ENCODE results near the gene SRSF9.
"Not testable (repeated sequence)": the region's sequence is repeated elsewhere in the genome, so short reads cannot be mapped to it uniquely, and the experiment has no call there.

The SRSF9 gene

DNA sequence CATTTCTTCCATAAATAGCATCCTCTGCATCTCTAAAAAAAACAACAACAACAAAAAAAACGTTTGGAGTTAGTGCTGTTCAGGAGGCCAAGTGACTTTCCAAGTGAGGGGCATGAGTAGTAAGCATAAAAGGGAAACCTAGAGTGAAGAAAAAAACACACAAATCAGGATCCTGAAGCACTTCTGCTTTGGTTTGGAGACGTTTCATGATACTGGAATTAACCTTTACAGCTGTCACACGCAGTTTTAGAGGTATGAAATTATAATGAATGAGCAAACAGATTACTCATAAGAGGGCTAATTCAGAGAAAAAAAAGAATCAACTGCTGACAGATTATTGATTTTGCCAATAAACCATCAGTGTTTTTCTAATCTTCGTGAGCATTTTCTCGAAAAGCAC is 3.8 kb downstream of the SRSF9 start:
- Histone ChIP-seq H3K4me1 (ENCODE audit: control insufficient read depth, insufficient read depth, low read length) (peaks cover 25% of the 10 kb centered on the region), H3K27me3 (replicated peaks; ENCODE audit: control insufficient read depth, insufficient read depth, low read length) (no peaks in the 10 kb centered on the region), H3K4me3 (ENCODE audit: low read length) (no peak overlapping the region), H3K9ac (ENCODE audit: low read length) (peak overlapping the region; percentile 38), H3K9me3 (ENCODE audit: control insufficient read depth, low read length) (no peaks in the 10 kb centered on the region), H3K36me3 (ENCODE audit: control insufficient read depth, insufficient read depth, low read length, severe bottlenecking) (peaks cover 57% of the 10 kb centered on the region)
- DNase-seq (ENCODE audit: low read depth) = no peak

DNA sequence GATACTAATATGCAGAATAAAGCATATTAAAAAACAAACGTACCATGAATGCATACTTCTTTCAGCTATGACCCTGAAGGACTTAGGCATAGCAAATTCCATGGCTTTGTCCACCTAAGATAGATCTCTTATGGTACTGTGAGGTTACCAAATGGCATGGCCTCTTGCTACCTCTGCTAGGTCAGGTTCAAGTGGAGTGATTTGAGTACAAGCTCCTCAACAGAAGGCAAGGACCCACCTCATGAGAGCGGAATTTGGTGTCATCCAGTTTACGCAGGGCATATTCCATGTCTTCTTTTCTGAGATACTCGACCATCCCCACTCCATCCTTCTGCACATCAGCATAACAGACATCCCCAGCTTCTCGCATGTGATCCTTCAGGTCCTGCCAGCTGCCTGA is 5.8 kb downstream of the SRSF9 start:
- Histone ChIP-seq H3K36me3 (ENCODE audit: control insufficient read depth, insufficient read depth, low read length, severe bottlenecking) (peaks cover 73% of the 10 kb centered on the region), H3K27me3 (replicated peaks; ENCODE audit: control insufficient read depth, insufficient read depth, low read length) (no peaks in the 10 kb centered on the region)
- DNase-seq (ENCODE audit: low read depth) = no peak

DNA sequence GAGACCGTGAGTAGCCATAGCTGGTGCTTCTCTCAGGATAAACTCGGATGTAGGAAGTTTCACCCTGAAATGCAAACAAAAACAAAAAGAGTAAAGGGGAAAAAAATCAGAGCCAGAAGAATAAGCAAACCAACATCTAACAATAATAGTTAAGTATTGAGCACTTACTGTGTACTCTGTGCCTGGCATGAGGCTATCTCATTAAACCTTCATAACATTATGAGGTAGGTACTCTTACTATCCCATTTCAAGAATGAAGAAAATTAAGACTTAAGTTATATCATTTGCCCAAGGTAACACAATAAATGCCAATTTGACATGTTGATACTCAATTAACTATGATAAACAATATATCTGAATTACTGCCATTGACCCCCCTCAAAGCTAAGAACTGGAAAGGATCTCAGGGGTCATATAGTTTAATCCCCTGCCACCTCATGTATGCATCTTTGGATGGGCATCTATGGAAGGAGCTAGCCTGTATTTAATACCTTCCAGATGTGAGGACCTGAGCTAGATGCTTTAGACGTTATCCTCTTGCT is 7.4 kb downstream of the SRSF9 start:
- no peak for DNase-seq (ENCODE audit: low read depth)
- H3K4me3 ChIP-seq (ENCODE audit: low read length) = no peak overlapping the region
- no peaks in the 10 kb centered on the region for H3K9me3 ChIP-seq (ENCODE audit: control insufficient read depth, low read length)
- peaks cover 86% of the 10 kb centered on the region for H3K36me3 ChIP-seq (ENCODE audit: control insufficient read depth, insufficient read depth, low read length, severe bottlenecking)
- no peak overlapping the region for H3K9ac ChIP-seq (ENCODE audit: low read length)
- H3K27me3 ChIP-seq (replicated peaks; ENCODE audit: control insufficient read depth, insufficient read depth, low read length) = no peaks in the 10 kb centered on the region
- peaks cover 12% of the 10 kb centered on the region for H3K4me1 ChIP-seq (ENCODE audit: control insufficient read depth, insufficient read depth, low read length)

More for the DNA sequence above, 5.8 kb downstream of the SRSF9 start:
- Histone ChIP-seq H3K9ac (ENCODE audit: low read length) (no peak overlapping the region), H3K9me3 (ENCODE audit: control insufficient read depth, low read length) (no peaks in the 10 kb centered on the region), H3K4me1 (ENCODE audit: control insufficient read depth, insufficient read depth, low read length) (peaks cover 21% of the 10 kb centered on the region), H3K4me3 (ENCODE audit: low read length) (no peak overlapping the region)

DNA sequence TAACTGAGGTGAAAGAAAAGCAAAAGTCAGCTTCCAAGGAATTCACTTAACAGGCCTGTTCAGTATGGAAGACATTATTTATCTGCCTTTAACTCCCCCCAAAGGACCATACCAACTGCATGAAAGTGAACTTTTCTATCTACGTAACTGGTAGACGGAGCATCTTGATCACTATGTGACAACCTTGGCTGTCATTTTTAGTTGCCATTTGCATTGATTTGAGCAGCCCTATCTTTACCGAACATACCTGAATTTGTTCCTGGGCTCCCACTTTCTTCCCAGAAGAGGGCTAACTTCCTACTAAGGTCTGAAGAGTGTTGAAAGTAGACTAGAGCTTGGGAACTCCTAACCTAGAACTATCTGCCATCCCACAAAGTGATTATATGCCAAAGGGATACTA is 9.4 kb downstream of the SRSF9 start:
- no peaks in the 10 kb centered on the region for H3K9me3 ChIP-seq (ENCODE audit: control insufficient read depth, low read length)
- H3K36me3 ChIP-seq (ENCODE audit: control insufficient read depth, insufficient read depth, low read length, severe bottlenecking) = peaks cover 87% of the 10 kb centered on the region
- no peak for DNase-seq (ENCODE audit: low read depth)
- H3K4me3 ChIP-seq (ENCODE audit: low read length) = no peak overlapping the region
- no peaks in the 10 kb centered on the region for H3K27me3 ChIP-seq (replicated peaks; ENCODE audit: control insufficient read depth, insufficient read depth, low read length)
- no peak overlapping the region for H3K9ac ChIP-seq (ENCODE audit: low read length)
- H3K4me1 ChIP-seq (ENCODE audit: control insufficient read depth, insufficient read depth, low read length) = no peaks in the 10 kb centered on the region

DNA sequence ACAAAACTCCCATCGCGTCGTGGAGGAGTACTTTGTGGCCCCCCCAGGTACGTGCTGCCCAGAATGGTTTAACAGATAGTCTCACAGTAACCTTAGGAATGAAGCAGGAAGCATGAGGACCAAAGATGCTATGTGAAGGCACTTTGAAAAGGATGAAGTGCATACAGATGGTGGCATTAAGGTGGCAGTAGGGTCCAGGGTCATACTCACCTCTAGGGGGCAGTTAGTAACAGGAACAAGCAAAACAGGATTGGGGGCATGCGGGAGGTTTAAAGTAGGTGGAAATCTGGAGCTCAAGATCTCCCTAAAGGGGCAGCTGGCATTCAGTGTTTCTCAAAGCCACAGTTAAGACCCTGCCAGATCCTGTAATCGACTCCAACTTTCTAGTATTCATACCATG is 12.4 kb downstream of the SRSF9 start:
- H3K27me3 ChIP-seq (replicated peaks; ENCODE audit: control insufficient read depth, insufficient read depth, low read length) = no peaks in the 10 kb centered on the region
- H3K36me3 ChIP-seq (ENCODE audit: control insufficient read depth, insufficient read depth, low read length, severe bottlenecking) = peaks cover 75% of the 10 kb centered on the region
- H3K4me3 ChIP-seq (ENCODE audit: low read length) = no peak overlapping the region
- no peaks in the 10 kb centered on the region for H3K4me1 ChIP-seq (ENCODE audit: control insufficient read depth, insufficient read depth, low read length)
- no peak for DNase-seq (ENCODE audit: low read depth)
- H3K9me3 ChIP-seq (ENCODE audit: control insufficient read depth, low read length) = no peaks in the 10 kb centered on the region
- no peak overlapping the region for H3K9ac ChIP-seq (ENCODE audit: low read length)

DNA sequence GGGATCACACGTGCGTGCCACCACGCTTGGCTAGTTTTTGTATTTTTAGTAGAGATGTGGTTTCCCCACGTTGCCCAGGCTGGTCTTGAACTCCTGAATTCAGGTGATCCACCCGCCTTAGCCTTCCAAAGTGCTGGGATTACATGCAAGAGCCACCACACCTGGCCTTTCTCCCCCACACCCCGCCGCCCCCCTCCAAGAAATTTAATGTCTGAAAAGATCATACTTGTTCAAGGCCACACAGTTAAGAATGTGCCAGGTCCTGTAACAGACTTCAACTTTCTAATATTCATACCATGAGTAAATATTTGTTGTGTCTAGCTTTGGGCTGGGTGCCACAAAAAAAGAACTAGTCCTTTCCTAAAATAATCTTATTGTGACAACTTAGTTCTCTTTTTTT is 14.2 kb downstream of the SRSF9 start:
- Histone ChIP-seq H3K4me3 (ENCODE audit: low read length) (no peak overlapping the region), H3K9ac (ENCODE audit: low read length) (no peak overlapping the region), H3K27me3 (replicated peaks; ENCODE audit: control insufficient read depth, insufficient read depth, low read length) (no peaks in the 10 kb centered on the region), H3K9me3 (ENCODE audit: control insufficient read depth, low read length) (no peaks in the 10 kb centered on the region), H3K36me3 (ENCODE audit: control insufficient read depth, insufficient read depth, low read length, severe bottlenecking) (peaks cover 65% of the 10 kb centered on the region), H3K4me1 (ENCODE audit: control insufficient read depth, insufficient read depth, low read length) (no peaks in the 10 kb centered on the region)
- DNase-seq (ENCODE audit: low read depth) = no peak

DNA sequence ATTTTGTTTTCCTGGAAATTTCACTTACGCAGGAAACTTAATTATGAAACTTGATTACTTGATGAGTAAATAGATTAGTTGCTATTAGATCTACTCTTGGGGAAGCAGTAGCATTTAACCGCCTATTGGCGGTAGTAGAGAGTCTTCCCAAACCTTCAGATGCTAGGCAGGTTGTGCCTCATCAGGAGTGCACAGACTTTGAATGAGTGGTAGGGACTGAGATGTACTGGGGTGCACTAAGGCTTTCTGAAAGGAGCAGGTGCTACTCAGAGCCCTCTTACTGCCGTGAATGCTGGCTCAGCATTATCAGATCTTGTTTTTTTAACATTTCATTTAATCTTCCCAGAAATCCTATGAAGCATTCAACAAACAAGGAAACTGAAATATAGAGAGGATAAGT is 15.6 kb downstream of the SRSF9 start:
- DNase-seq (ENCODE audit: low read depth) = peak; percentile 47
- Histone ChIP-seq H3K9ac (ENCODE audit: low read length) (no peak overlapping the region), H3K36me3 (ENCODE audit: control insufficient read depth, insufficient read depth, low read length, severe bottlenecking) (peaks cover 58% of the 10 kb centered on the region), H3K4me1 (ENCODE audit: control insufficient read depth, insufficient read depth, low read length) (no peaks in the 10 kb centered on the region), H3K27me3 (replicated peaks; ENCODE audit: control insufficient read depth, insufficient read depth, low read length) (no peaks in the 10 kb centered on the region), H3K9me3 (ENCODE audit: control insufficient read depth, low read length) (no peaks in the 10 kb centered on the region), H3K4me3 (ENCODE audit: low read length) (no peak overlapping the region)

DNA sequence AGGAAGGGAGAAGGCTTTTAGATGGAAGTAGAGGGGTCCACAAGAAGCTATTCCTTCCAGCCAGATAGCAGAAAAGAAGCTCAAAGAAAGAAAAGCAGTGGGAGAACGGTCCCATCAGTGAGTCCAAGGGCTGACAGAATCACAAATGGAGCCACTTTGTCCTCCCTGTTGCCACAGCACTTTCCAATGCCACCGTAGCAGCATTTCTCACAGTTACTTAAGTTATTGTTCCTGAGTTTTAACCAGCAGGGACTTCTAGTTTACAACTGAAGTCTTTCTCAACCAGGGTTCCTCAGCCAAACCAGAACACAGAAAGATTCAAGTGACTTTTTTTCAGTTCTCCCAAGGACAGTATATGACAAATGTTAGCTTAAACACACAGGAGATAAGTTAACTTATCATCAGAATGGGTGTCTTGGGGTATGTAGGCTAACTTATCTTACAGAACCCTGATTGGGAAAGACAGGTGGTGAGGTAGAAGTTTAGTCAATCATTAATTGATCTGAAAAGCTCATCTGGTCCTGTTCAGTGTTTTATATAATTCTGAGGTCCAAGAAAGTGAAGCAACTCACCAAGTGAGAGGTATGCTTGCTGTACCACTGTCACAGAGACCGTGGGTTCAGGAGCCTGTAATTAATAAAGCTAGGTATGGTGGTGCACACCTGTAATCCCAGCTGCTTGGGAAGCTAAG is 16.3 kb downstream of the SRSF9 start:
- DNase-seq (ENCODE audit: low read depth) = no peak
- H3K4me1 ChIP-seq (ENCODE audit: control insufficient read depth, insufficient read depth, low read length) = no peaks in the 10 kb centered on the region
- no peaks in the 10 kb centered on the region for H3K9me3 ChIP-seq (ENCODE audit: control insufficient read depth, low read length)
- no peak overlapping the region for H3K9ac ChIP-seq (ENCODE audit: low read length)
- H3K4me3 ChIP-seq (ENCODE audit: low read length) = no peak overlapping the region
- H3K27me3 ChIP-seq (replicated peaks; ENCODE audit: control insufficient read depth, insufficient read depth, low read length) = no peaks in the 10 kb centered on the region
- H3K36me3 ChIP-seq (ENCODE audit: control insufficient read depth, insufficient read depth, low read length, severe bottlenecking) = peaks cover 51% of the 10 kb centered on the region

DNA sequence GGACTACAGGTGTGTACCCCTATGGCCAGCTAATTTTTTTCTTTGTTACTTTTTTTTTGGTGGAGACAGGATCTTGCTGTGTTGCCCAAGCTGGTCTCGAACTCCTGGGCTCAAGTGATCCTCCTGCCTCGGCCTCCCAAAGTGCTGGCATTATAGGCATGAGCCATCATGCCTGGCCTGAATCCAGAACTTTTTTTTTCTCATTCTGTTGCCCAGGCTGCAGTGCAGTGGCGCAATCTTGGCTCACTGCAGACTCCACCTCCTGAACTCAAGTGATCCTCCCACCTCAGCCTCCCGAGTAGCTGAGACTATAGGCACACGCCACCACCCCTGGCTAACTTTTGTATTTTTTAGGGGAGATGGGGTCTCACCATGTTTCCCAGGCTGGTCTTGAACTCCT is 17.0 kb downstream of the SRSF9 start:
- peaks cover 46% of the 10 kb centered on the region for H3K36me3 ChIP-seq (ENCODE audit: control insufficient read depth, insufficient read depth, low read length, severe bottlenecking)
- not testable (repeated sequence) for H3K4me3 ChIP-seq (ENCODE audit: low read length)

DNA sequence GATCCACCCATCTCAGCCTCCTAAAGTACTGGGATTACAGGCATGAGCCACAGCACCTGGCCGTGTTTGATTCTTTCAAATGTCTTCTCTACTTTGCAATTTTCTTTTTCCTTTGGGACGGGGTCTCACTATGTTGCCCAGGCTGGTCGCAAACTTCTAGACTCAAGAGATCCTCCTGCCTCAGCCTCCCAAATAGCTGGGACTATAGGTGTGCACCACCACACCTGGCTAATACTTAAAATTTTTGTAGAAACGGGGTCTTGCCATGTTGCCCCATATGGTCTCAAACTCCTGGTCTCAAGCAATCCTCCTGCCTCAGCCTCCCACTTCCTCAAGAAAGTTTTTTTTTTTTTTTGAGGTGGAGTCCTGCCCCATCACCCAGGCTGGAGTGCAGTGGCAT is 21.6 kb downstream of the SRSF9 start:
- Histone ChIP-seq H3K4me3 (ENCODE audit: low read length) (no peak overlapping the region), H3K9me3 (ENCODE audit: control insufficient read depth, low read length) (no peaks in the 10 kb centered on the region), H3K36me3 (ENCODE audit: control insufficient read depth, insufficient read depth, low read length, severe bottlenecking) (peaks cover 28% of the 10 kb centered on the region), H3K27me3 (replicated peaks; ENCODE audit: control insufficient read depth, insufficient read depth, low read length) (no peaks in the 10 kb centered on the region), H3K4me1 (ENCODE audit: control insufficient read depth, insufficient read depth, low read length) (peaks cover 20% of the 10 kb centered on the region), H3K9ac (ENCODE audit: low read length) (no peak overlapping the region)
- no peak for DNase-seq (ENCODE audit: low read depth)

More for the DNA sequence above, 17.0 kb downstream of the SRSF9 start:
- H3K9me3 ChIP-seq (ENCODE audit: control insufficient read depth, low read length); DNase-seq (ENCODE audit: low read depth); H3K27me3 ChIP-seq (replicated peaks; ENCODE audit: control insufficient read depth, insufficient read depth, low read length); H3K4me1 ChIP-seq (ENCODE audit: control insufficient read depth, insufficient read depth, low read length); H3K9ac ChIP-seq (ENCODE audit: low read length): not testable (repeated sequence)

DNA sequence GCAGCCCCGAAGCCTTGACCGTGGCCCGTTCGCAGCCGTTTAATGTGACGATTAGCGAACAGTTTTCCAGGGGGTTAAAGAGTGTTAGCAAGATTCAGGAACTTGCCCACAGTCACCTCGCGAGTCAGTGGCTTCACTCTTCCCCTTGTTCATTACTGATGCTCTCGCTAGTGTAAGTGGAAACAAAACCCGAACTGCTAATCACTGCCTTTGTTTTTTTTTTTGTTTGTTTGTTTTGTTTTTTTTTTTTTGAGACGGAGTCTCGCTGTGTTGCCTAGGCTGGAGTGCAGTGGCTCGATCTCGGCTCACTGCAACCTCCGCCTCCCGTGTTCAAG is 22.7 kb downstream of the SRSF9 start:
- peak overlapping the region; percentile 100 for H3K4me3 ChIP-seq (ENCODE audit: low read length)
- H3K36me3 ChIP-seq (ENCODE audit: control insufficient read depth, insufficient read depth, low read length, severe bottlenecking) = peaks cover 31% of the 10 kb centered on the region
- not testable (repeated sequence) for H3K9me3 ChIP-seq (ENCODE audit: control insufficient read depth, low read length); H3K27me3 ChIP-seq (replicated peaks; ENCODE audit: control insufficient read depth, insufficient read depth, low read length); DNase-seq (ENCODE audit: low read depth)
- peaks cover 20% of the 10 kb centered on the region for H3K4me1 ChIP-seq (ENCODE audit: control insufficient read depth, insufficient read depth, low read length)
- peak overlapping the region; percentile 98 for H3K9ac ChIP-seq (ENCODE audit: low read length)

Data from adipocyte (in vitro differentiated cells).